ENCODE measurements around the gene ARRDC4. TPM values are rescaled to one million over a fixed set of nuclear protein-coding genes. Genes with fewer than 3 reads are reported as not detected.

Gene ARRDC4
- total RNA-seq, 1 experiment from 2014 or later: 9.0 TPM

DNA sequence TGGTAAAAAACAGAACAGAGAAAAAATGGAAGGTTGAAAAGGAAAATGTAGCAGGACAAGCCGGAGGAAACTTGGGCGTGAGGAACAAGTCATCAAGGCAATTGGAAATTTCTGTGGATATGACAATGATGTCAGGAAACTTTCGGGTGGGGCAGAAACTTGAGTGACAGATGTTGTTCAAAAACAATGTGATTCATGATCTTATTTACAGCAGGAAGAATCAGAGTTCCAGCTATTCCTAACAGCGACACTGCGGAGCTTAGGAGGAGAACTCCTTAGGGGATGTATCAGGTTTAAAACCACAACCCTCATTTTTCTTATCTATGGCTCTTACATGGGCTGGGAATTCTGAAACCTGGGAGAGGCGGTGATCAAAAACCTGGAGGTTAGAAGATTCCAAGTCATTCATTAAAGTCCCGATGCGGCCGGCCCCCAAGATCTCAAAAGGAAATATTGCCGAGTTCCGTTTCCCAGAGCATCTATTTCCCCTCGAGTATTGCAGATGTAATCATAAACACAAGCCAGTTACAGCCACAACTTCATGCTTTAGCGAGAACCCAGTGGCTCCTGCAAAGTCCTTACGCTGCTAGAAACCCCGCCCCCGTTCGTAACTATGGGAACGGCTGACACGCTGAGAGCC, 659 bp upstream of the ARRDC4 start:
- Mint-ChIP-seq H3K27ac (no peak overlapping the region; the same call in 1 of the 2 replicates), H3K4me1 (peaks cover 16% of the 10 kb centered on the region), H3K4me3 (peak overlapping the region; percentile 70), H3K27me3 (ENCODE audit: low read depth) (peaks cover 11% of the 10 kb centered on the region), H3K36me3 (no peaks in the 10 kb centered on the region), H3K9me3 (peaks cover 6% of the 10 kb centered on the region; the same call in 1 of the 2 replicates)
- TF ChIP-seq GTF2I (CRISPR knock-in tag; conservative IDR thresholded peaks at IDR 0.05): no peak
- no peak for TF ChIP-seq NFATC4 (CRISPR knock-in tag; IDR thresholded peaks at IDR 0.05)
- TF ChIP-seq, protein P1, sequence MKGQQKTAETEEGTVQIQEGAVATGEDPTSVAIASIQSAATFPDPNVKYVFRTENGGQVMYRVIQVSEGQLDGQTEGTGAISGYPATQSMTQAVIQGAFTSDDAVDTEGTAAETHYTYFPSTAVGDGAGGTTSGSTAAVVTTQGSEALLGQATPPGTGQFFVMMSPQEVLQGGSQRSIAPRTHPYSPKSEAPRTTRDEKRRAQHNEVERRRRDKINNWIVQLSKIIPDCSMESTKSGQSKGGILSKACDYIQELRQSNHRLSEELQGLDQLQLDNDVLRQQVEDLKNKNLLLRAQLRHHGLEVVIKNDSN (CRISPR knock-in tag; IDR thresholded peaks at IDR 0.05): no peak
- TF ChIP-seq ZNF396 (CRISPR knock-in tag; IDR thresholded peaks at IDR 0.05; ENCODE audit: borderline replicate concordance): no peak
- TF ChIP-seq ELF4 (CRISPR knock-in tag; IDR thresholded peaks at IDR 0.05; ENCODE audit: low read depth): no peak
- no peak for TF ChIP-seq JUN (CRISPR knock-in tag; IDR thresholded peaks at IDR 0.05)
- no peak for TF ChIP-seq ZNF317 (CRISPR knock-in tag; IDR thresholded peaks at IDR 0.05; ENCODE audit: borderline replicate concordance, low read depth)
- TF ChIP-seq EMX1 (CRISPR knock-in tag; IDR thresholded peaks at IDR 0.05): no peak
- TF ChIP-seq, protein P2, sequence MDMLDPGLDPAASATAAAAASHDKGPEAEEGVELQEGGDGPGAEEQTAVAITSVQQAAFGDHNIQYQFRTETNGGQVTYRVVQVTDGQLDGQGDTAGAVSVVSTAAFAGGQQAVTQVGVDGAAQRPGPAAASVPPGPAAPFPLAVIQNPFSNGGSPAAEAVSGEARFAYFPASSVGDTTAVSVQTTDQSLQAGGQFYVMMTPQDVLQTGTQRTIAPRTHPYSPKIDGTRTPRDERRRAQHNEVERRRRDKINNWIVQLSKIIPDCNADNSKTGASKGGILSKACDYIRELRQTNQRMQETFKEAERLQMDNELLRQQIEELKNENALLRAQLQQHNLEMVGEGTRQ (CRISPR knock-in tag; IDR thresholded peaks at IDR 0.05): no peak
- no peak for TF ChIP-seq NR2C2 (CRISPR knock-in tag; IDR thresholded peaks at IDR 0.05)
- TF ChIP-seq, protein P3, sequence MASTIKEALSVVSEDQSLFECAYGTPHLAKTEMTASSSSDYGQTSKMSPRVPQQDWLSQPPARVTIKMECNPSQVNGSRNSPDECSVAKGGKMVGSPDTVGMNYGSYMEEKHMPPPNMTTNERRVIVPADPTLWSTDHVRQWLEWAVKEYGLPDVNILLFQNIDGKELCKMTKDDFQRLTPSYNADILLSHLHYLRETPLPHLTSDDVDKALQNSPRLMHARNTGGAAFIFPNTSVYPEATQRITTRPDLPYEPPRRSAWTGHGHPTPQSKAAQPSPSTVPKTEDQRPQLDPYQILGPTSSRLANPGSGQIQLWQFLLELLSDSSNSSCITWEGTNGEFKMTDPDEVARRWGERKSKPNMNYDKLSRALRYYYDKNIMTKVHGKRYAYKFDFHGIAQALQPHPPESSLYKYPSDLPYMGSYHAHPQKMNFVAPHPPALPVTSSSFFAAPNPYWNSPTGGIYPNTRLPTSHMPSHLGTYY (CRISPR knock-in tag; IDR thresholded peaks at IDR 0.05): no peak
- TF ChIP-seq KAT7 (CRISPR knock-in tag; IDR thresholded peaks at IDR 0.05; ENCODE audit: borderline replicate concordance): no peak
- POLR2A ChIA-PET: no interaction called here
- no peak for DNase-seq (ENCODE audit: low spot score)
- ATAC-seq: no peak
- CTCF ChIA-PET: interaction anchor here (0.6 kb wide), 1 partner anchor 29 kb away, joined by 4 read pairs; no protein-coding TSS in a partner anchor

DNA sequence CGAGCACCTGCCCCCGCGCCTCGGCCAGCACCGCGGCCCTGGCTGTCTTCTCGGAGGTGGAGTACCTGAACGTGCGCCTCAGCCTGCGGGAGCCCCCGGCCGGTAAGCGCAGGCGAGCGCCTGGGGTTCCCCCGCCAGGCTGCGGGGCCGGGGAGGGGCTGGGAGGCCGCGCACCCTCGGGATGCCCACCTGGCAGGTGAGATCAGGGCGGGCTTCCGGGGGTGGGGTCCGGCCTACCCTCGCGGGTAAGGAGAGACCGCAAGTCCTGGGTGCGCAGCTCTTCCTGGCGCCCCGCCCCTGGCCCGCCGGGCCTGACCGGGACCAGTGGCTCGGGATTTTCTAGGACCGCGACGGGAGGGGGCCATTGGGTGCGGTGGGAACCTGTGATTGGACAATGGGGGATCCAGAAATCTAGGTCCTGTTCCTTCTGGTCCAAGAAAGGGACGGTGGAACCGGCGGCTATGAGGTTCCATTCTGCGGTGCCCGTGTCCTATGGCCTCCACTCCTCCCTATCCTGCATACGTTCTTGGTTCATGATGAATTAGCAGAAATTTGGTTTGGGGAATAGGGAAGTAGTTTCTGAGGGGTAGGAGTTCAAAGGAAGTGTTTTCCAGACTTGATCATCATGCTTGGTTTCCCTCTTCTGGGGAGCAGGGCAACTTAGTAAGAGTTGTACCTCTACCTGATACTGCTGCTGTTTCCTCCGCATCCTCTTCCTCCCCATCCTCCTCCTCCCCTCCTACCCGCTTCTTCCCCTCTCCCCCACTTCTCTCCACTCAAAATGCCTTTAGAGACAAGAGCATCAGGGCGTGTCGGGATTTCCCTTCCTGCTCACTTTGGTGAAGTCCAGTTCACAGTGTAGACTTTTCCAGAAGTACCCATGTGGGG, 808 bp downstream of the ARRDC4 start:
- POLR2A ChIA-PET: no interaction called here
- DNase-seq (ENCODE audit: low spot score): peak; percentile 66
- peak; percentile 11 for ATAC-seq
- Mint-ChIP-seq H3K4me1 (peaks cover 16% of the 10 kb centered on the region), H3K27me3 (ENCODE audit: low read depth) (peaks cover 5% of the 10 kb centered on the region), H3K36me3 (no peaks in the 10 kb centered on the region; the same call in 1 of the 2 replicates), H3K4me3 (peak overlapping the region; percentile 88), H3K27ac (peak overlapping the region; percentile 49), H3K9me3 (no peaks in the 10 kb centered on the region)
- CTCF ChIA-PET: interaction anchor here (0.7 to 1.1 kb wide), 2 partner anchors 217 to 351 kb away, joined by 3 to 6 read pairs; no protein-coding TSS in a partner anchor
- 0 out of 2 replicates have a peak, but pooled peaks have one; percentile 11 for TF ChIP-seq FOXP1 (CRISPR knock-in tag; IDR thresholded peaks at IDR 0.05; ENCODE audit: borderline replicate concordance)
- TF ChIP-seq CREM (CRISPR knock-in tag; IDR thresholded peaks at IDR 0.05): 0 out of 2 replicates have a peak, but pooled peaks have one; percentile 11
- TF ChIP-seq, protein P4, sequence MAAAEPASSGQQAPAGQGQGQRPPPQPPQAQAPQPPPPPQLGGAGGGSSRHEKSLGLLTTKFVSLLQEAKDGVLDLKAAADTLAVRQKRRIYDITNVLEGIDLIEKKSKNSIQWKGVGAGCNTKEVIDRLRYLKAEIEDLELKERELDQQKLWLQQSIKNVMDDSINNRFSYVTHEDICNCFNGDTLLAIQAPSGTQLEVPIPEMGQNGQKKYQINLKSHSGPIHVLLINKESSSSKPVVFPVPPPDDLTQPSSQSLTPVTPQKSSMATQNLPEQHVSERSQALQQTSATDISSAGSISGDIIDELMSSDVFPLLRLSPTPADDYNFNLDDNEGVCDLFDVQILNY (CRISPR knock-in tag; IDR thresholded peaks at IDR 0.05): no peak
- TF ChIP-seq, protein P5, sequence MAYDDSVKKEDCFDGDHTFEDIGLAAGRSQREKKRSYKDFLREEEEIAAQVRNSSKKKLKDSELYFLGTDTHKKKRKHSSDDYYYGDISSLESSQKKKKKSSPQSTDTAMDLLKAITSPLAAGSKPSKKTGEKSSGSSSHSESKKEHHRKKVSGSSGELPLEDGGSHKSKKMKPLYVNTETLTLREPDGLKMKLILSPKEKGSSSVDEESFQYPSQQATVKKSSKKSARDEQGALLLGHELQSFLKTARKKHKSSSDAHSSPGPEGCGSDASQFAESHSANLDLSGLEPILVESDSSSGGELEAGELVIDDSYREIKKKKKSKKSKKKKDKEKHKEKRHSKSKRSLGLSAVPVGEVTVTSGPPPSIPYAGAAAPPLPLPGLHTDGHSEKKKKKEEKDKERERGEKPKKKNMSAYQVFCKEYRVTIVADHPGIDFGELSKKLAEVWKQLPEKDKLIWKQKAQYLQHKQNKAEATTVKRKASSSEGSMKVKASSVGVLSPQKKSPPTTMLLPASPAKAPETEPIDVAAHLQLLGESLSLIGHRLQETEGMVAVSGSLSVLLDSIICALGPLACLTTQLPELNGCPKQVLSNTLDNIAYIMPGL (CRISPR knock-in tag; IDR thresholded peaks at IDR 0.05): 0 out of 2 replicates have a peak, but pooled peaks have one; percentile 5
- TF ChIP-seq ZNF263 (CRISPR knock-in tag; IDR thresholded peaks at IDR 0.05; ENCODE audit: low read depth): 0 out of 2 replicates have a peak, but pooled peaks have one; percentile 26
